ENCODE results near the gene CEACAM16.

CEACAM16 gene, protein sequence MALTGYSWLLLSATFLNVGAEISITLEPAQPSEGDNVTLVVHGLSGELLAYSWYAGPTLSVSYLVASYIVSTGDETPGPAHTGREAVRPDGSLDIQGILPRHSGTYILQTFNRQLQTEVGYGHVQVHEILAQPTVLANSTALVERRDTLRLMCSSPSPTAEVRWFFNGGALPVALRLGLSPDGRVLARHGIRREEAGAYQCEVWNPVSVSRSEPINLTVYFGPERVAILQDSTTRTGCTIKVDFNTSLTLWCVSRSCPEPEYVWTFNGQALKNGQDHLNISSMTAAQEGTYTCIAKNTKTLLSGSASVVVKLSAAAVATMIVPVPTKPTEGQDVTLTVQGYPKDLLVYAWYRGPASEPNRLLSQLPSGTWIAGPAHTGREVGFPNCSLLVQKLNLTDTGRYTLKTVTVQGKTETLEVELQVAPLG

GRCh38 chr19:44698492-44699201 is at the start of gene CEACAM16:
TSS of gene CEACAM16 (plus strand) at chr19:44699151. CDS start at chr19:44701457, 2,306 bp downstream.
- no peak for DNase-seq
- H3K36me3 ChIP-seq = no peaks in the 10 kb centered on the region
- H3K9me3 ChIP-seq = no peaks in the 10 kb centered on the region
- intact Hi-C loops (cut with DNase I; ENCODE audit: low total_unique reads) = no loop called here
- H3K27me3 ChIP-seq = peaks cover 0 to 14% of the 10 kb centered on the region in 2 donors
- H3K27ac ChIP-seq = no peak within 1 kb of the TSS
- no peak within 1 kb of the TSS for H3K4me3 ChIP-seq
- H3K4me1 ChIP-seq = no peaks in the 10 kb centered on the region
- no peak for TF ChIP-seq CTCF (IDR thresholded peaks at IDR 0.05)

DNA sequence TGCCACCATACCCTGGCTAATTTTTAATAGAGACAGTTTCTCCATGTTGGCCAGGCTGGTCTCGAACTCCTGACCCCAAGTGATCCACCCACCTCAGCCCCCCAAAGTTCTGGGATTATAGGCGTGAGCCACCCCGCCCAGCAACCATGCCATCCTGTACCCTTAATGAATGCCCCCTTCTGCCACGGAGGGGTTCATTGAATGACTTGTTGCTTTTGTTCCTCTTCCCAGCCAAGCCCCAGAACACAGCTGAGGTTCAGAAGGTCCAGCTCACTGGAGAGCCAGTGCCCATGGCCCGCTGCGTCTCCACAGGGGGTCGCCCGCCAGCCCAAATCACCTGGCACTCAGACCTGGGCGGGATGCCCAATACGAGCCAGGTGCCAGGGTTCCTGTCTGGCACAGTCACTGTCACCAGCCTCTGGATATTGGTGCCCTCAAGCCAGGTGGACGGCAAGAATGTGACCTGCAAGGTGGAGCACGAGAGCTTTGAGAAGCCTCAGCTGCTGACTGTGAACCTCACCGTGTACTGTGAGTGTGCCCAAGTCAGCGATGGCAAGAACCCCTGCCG is 49.3 kb upstream of the CEACAM16 start:
- intact Hi-C loops (cut with DNase I; ENCODE audit: low total_unique reads) = no loop called here
- peaks cover 0 to 36% (median 17%) of the 10 kb centered on the region in 4 donors for H3K4me1 ChIP-seq
- no peak overlapping the region for H3K4me3 ChIP-seq
- peaks cover 30 to 69% (median 54%) of the 10 kb centered on the region in 3 donors for H3K36me3 ChIP-seq
- TF ChIP-seq CTCF (IDR thresholded peaks at IDR 0.05) = no peak
- H3K27me3 ChIP-seq = no peaks in the 10 kb centered on the region
- no peaks in the 10 kb centered on the region for H3K9me3 ChIP-seq
- DNase-seq = no peak
- H3K27ac ChIP-seq = no peak overlapping the region

- no peak for DNase-seq
- Histone ChIP-seq H3K4me3 (no peak overlapping the region), H3K9me3 (no peaks in the 10 kb centered on the region), H3K36me3 (peaks cover 49 to 90% (median 75%) of the 10 kb centered on the region in 3 donors), H3K27me3 (no peaks in the 10 kb centered on the region), H3K27ac (no peak overlapping the region), H3K4me1 (peaks cover 0 to 11% (median 3%) of the 10 kb centered on the region in 4 donors)
- intact Hi-C loops (cut with DNase I; ENCODE audit: low total_unique reads) = no loop called here
- TF ChIP-seq CTCF (IDR thresholded peaks at IDR 0.05) = no peak
These were observed 45.6 kb upstream of the CEACAM16 start for GRCh38 chr19:44653343-44653742.

DNA sequence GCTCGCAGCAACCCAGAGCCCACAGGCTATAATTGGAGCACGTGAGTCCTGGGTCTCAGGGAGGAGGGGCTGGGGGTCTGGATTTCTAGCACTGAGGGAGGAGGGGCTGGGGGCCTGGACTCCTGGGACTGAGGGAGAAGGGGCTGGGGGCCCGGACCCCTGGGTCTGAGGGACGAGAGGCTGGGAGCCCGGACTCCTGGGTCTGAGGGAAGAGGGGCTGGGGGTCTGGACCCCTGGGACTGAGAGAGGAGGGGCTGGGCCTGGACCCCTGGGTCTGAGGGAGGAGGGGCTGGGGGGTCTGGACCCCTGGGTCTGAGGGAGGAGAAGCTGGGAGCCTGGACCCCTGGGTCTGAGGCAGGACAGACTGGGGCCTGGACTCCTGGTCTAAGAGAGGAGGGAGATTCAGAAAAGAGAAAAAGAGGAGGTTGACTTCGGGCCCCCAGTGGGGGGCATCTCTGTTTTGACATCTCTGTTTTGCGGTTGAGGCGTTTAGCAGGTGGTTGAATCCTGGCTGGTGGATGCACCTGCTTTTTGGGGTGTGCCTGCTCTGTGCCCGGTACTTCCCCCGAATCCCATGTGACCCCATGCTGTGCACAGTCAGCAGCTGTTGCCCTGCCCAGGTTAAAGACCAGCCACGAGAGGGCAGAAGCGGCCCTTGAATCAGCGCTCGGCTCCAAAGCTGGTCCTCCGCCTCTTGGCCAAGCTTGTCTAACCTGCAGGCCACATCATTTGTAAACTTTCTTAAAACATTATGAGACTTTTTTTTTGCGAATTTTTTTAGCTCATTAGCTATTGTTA is 44.8 kb upstream of the CEACAM16 start:
- peaks cover 0 to 4% (median 2%) of the 10 kb centered on the region in 4 donors for H3K4me1 ChIP-seq
- no peak overlapping the region for H3K4me3 ChIP-seq
- TF ChIP-seq CTCF (IDR thresholded peaks at IDR 0.05) = peak; percentile 33 to 41
- H3K36me3 ChIP-seq = peaks cover 58 to 93% (median 83%) of the 10 kb centered on the region in 3 donors
- no peak overlapping the region for H3K27ac ChIP-seq
- peak; percentile 69 to 80 for DNase-seq
- H3K9me3 ChIP-seq = no peaks in the 10 kb centered on the region
- intact Hi-C loops (cut with DNase I; ENCODE audit: low total_unique reads) = no loop called here
- H3K27me3 ChIP-seq = no peaks in the 10 kb centered on the region

All from tibial artery (tissue), 4 donors.